ENCODE measurements around the gene S100G. TPM values are rescaled to one million over a fixed set of nuclear protein-coding genes. Genes with fewer than 3 reads are reported as not detected.
"Not testable (repeated sequence)": the region's sequence is repeated elsewhere in the genome, so short reads cannot be mapped to it uniquely, and the experiment has no call there.

Gene S100G
- total RNA-seq, 1 experiment from 2014 or later: not detected

- Mint-ChIP-seq H3K36me3 (ENCODE audit: insufficient read depth, unreplicated experiment) (peaks cover 18% of the 10 kb centered on the region), H3K9me3 (ENCODE audit: unreplicated experiment) (no peaks in the 10 kb centered on the region), H3K4me1 (ENCODE audit: insufficient read depth, unreplicated experiment) (no peaks in the 10 kb centered on the region), H3K27ac (ENCODE audit: low read depth, unreplicated experiment) (no peak overlapping the region), H3K27me3 (ENCODE audit: insufficient read depth, unreplicated experiment) (peaks cover 59% of the 10 kb centered on the region), H3K4me3 (ENCODE audit: unreplicated experiment) (no peak overlapping the region)
- no TSS peak for BruUV-seq (replicated peaks)
- no peak for TF ChIP-seq CTCF (IDR thresholded peaks at IDR 0.05; ENCODE audit: unreplicated experiment)
- ChIA-PET CTCF (interaction anchor here (2.0 kb wide), 1 partner anchor 180 kb away, joined by 8 read pairs; no protein-coding TSS in a partner anchor), POLR2A (no interaction called here)
- no peak for DNase-seq (ENCODE audit: unreplicated experiment)
- intact Hi-C loops (cut with micrococcal nuclease): no loop called here
Measured at GRCh38 chrX:16617382-16617781, 32.6 kb upstream of the S100G start.

DNA sequence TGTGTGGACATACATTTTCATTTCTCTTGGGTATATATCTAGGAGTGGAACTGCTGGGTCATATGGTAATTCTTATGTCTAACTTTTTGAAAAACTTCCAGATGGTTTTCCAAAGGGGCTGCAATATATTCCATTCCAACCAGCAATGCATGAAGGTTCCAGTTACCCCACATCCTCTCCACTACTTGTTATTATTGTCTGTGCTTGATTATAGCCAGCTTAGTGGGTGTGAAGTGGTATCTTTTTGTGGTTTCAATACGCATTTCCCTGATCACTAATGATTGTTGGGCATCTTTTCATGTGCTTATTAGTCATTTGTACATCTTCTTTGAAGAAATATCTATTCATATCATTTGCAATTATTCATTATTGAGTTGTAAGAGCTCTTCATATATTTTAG lies 31.5 kb upstream of the S100G start:
- intact Hi-C loops (cut with micrococcal nuclease): no loop called here
- no peak overlapping the region for H3K27ac Mint-ChIP-seq (ENCODE audit: low read depth, unreplicated experiment)
- H3K4me3 Mint-ChIP-seq (ENCODE audit: unreplicated experiment): no peak overlapping the region
- H3K9me3 Mint-ChIP-seq (ENCODE audit: unreplicated experiment): no peaks in the 10 kb centered on the region
- peaks cover 59% of the 10 kb centered on the region for H3K27me3 Mint-ChIP-seq (ENCODE audit: insufficient read depth, unreplicated experiment)
- DNase-seq (ENCODE audit: unreplicated experiment): no peak
- no TSS peak for BruUV-seq (replicated peaks)
- ChIA-PET CTCF (interaction anchor here (0.8 to 2.0 kb wide), 2 partner anchors 44 to 181 kb away, joined by 5 to 8 read pairs; no protein-coding TSS in a partner anchor), POLR2A (no interaction called here)
- peaks cover 9% of the 10 kb centered on the region for H3K36me3 Mint-ChIP-seq (ENCODE audit: insufficient read depth, unreplicated experiment)
- no peak for TF ChIP-seq CTCF (IDR thresholded peaks at IDR 0.05; ENCODE audit: unreplicated experiment)
- no peaks in the 10 kb centered on the region for H3K4me1 Mint-ChIP-seq (ENCODE audit: insufficient read depth, unreplicated experiment)

GRCh38 chrX:16619024-16619423 lies 30.9 kb upstream of the S100G start:
- H3K4me3 Mint-ChIP-seq (ENCODE audit: unreplicated experiment): no peak overlapping the region
- no peaks in the 10 kb centered on the region for H3K9me3 Mint-ChIP-seq (ENCODE audit: unreplicated experiment)
- no peak overlapping the region for H3K27ac Mint-ChIP-seq (ENCODE audit: low read depth, unreplicated experiment)
- peaks cover 57% of the 10 kb centered on the region for H3K27me3 Mint-ChIP-seq (ENCODE audit: insufficient read depth, unreplicated experiment)
- ChIA-PET CTCF (interaction anchor here (0.8 to 2.0 kb wide), 2 partner anchors 44 to 182 kb away, joined by 5 to 8 read pairs; no protein-coding TSS in a partner anchor), POLR2A (no interaction called here)
- intact Hi-C loops (cut with micrococcal nuclease): no loop called here
- H3K36me3 Mint-ChIP-seq (ENCODE audit: insufficient read depth, unreplicated experiment): peaks cover 3% of the 10 kb centered on the region
- BruUV-seq (replicated peaks): no TSS peak
- no peak for TF ChIP-seq CTCF (IDR thresholded peaks at IDR 0.05; ENCODE audit: unreplicated experiment)
- H3K4me1 Mint-ChIP-seq (ENCODE audit: insufficient read depth, unreplicated experiment): no peaks in the 10 kb centered on the region
- DNase-seq (ENCODE audit: unreplicated experiment): no peak

DNA sequence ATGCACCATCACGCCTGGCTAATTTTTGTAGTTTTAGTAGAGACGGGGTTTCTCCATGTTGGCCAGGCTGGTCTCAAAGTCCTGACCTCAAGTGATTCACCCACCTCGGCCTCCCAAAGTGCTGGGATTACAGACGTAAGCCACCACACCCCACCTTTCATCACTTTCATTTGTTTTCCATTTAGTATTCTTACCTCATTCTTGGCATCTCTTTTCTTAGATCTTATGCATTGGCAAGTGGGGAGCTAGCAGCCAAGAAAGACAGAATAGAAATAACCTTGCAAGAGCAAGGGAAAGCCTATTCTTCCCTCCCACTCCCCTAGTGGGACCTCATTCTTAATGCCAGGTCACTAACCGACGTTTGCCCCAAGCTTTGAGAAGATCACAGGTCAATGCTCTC lies 21.4 kb upstream of the S100G start:
- BruUV-seq (replicated peaks); CTCF ChIA-PET; H3K4me3 Mint-ChIP-seq (ENCODE audit: unreplicated experiment); H3K27ac Mint-ChIP-seq (ENCODE audit: low read depth, unreplicated experiment); H3K36me3 Mint-ChIP-seq (ENCODE audit: insufficient read depth, unreplicated experiment); intact Hi-C loops (cut with micrococcal nuclease); H3K4me1 Mint-ChIP-seq (ENCODE audit: insufficient read depth, unreplicated experiment); H3K9me3 Mint-ChIP-seq (ENCODE audit: unreplicated experiment); POLR2A ChIA-PET: not testable (repeated sequence)
- peak; percentile 12 for DNase-seq (ENCODE audit: unreplicated experiment)
- H3K27me3 Mint-ChIP-seq (ENCODE audit: insufficient read depth, unreplicated experiment): peaks cover 60% of the 10 kb centered on the region
